ENCODE data around the gene TBRG4.
A peak's percentile ranks its signal among the peaks of the same experiment; 100 is the strongest.

The TBRG4 gene

DNA sequence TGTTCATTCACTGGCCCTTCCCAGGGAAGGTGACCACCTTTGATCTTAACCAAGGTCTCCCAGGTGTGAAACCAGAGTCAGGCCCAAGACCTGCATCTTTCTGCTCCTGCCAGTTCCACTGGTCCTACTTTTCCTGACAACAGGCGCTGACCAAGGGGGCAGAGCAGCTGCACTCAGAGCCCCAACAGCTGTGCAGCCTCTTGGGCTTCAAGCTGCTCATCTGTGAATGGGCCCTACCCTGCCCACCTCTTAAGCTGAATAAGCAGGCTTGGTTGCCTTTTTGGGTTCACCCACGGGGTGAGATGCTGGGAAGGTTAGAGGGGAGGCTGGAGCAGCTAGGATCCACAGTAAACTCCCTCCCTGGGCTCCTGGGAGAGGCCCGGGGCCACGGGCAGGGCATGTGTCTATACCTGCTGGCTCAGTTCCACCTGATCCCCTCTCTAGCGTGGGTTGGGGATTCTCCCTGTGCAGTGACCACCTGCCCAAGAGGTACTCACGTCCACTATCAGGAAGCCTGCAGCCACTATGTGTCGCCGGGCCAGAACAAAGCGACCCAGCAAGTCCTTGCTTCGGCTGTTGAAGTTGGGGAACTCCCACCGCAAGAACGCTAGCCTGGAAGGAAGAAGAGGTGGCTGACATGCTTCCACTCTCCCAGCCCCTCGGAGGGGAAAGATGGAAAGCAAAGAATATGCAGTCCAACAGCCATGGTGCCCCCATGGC, 10.6 kb downstream of the TBRG4 start:
- TF ChIP-seq, protein P1, sequence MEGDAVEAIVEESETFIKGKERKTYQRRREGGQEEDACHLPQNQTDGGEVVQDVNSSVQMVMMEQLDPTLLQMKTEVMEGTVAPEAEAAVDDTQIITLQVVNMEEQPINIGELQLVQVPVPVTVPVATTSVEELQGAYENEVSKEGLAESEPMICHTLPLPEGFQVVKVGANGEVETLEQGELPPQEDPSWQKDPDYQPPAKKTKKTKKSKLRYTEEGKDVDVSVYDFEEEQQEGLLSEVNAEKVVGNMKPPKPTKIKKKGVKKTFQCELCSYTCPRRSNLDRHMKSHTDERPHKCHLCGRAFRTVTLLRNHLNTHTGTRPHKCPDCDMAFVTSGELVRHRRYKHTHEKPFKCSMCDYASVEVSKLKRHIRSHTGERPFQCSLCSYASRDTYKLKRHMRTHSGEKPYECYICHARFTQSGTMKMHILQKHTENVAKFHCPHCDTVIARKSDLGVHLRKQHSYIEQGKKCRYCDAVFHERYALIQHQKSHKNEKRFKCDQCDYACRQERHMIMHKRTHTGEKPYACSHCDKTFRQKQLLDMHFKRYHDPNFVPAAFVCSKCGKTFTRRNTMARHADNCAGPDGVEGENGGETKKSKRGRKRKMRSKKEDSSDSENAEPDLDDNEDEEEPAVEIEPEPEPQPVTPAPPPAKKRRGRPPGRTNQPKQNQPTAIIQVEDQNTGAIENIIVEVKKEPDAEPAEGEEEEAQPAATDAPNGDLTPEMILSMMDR (IDR thresholded peaks at IDR 0.05; ENCODE audit: insufficient read depth, missing control alignments), result no peak
- DNase-seq (ENCODE audit: insufficient read length, low spot score) (no peak), FAIRE-seq (no peak)

DNA sequence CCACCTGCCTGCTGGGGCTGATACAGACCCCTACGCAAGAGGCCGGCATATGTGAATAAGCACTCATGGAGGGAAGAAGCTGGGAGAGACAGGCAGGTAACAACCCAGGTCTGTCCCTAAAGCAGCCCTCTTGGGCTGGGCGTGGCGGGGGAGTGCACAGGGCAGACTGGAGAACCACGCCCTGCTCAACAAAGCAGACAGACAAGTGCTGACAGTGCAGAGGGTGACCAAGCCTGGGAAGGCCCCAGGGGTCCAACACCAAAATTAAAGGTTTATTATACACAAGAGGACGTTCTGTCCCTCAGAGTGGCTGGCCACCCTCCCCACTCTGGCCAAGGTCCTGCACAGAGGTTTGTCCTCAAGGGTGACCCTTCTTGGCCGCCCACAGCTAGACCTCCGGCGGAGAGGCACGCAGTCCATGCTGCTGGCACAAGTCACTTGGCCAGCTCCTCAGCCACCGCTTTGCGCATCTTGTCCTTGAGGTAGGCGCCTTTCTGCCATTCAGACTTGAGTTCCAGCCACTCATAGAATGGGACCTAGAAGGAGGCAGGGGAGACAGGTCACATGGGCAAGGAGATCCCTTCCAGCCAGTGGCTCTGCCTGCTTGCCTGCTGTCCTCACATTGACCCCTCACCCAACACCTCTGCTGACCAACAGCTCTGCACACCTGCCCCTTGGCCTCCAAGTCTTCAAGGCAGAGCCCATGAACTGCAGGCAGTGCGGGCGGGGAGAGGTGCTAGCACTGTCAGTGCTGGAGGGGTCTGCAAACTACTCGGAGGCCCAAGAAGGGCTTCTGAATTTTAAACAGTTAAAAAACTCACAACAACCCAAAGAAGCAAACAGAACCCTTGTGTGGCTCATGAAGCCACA, 11.4 kb downstream of the TBRG4 start:
- TF ChIP-seq, protein P1 (IDR thresholded peaks at IDR 0.05; ENCODE audit: insufficient read depth, missing control alignments), result no peak
- no peak for FAIRE-seq
- DNase-seq (ENCODE audit: insufficient read length, low spot score), result no peak

DNA sequence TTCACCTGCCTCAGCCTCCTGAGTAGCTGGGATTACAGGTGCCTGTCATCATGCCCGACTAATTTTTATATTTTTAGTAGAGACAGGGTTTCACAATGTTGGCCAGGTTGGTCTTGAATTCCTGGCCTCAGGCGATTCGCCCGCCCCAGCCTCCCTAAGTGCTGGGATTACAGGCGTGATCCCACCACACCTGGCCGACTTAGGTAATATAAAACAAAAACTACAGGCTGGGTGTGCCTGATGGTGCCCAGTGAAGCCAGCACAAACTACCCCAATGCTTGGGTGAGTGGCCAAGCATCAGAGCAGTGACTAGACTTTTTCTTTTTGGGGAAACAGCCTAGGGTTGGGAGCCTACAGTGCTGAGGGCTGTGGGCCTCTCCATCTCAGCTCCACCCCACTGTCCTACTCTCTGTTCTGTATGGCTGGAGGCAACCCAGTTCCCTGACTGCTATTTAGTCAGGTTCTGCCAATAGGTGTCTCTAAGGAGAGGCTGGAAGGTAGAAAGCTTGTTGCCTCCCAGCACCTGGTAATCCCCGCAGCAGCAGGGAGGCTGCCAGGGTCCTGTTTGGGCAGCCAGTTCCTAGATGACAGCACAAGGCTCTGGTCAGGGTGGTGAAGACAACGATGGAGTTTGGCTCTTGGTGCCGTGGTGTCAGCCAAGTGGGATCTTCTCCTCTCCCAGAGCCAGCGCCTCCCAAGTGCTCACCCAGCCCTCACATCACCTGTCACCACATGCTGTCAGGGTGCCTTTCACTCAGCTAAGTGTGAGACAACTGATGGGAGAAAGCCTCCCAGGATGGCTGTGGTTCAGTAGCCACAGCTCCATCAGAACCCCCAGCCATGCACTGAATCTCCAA, 12.3 kb downstream of the TBRG4 start:
- FAIRE-seq, result no peak

GRCh38 chr7:45092931-45093235, 18.6 kb downstream of the TBRG4 start:
- no peak for DNase-seq (ENCODE audit: insufficient read length, low spot score)
- no peak for FAIRE-seq
- TF ChIP-seq, protein P1 (IDR thresholded peaks at IDR 0.05; ENCODE audit: insufficient read depth, missing control alignments), result no peak

More for the DNA sequence above, 12.3 kb downstream of the TBRG4 start:
- TF ChIP-seq, protein P1 (IDR thresholded peaks at IDR 0.05; ENCODE audit: insufficient read depth, missing control alignments), result no peak
- no peak for DNase-seq (ENCODE audit: insufficient read length, low spot score)

DNA sequence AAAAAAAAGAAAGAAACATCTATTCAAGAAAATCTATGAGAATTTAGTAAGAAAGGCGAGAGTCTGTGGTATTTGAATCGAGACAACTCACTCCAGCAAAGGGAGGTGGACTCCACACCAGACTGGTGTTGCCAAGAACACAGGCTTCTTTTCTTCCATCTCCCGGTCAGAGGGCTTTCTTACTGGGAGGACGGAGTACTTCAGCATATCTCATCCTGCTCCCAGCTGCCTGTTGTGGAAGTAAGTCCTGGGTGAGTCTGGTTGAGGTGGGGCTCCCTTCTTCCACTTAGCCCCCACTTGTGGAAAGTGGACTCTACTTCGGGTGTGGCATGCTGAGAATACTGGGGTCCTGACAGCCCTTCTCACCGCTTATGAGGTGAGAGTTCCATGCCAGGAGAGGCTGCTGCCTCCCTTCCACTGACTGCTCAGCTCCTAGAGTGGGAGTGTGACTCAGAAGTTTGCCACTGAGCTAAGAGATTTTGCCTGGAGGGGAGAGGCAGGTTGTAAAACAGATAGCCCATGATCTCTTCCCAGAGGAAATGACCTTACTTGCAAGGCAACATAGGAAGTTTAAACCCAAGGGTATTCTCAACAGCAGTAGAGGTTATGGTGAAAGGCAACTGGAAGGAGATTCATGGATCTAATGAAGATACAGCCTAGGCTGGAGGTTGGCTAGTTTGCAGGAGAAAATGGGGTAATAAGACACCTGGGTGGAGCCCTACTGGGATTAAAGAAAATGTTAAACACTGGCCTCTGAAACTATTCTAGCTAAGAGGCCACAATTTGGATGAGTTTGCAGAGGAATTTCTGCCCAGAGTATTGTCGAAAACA, 19.2 kb downstream of the TBRG4 start:
- DNase-seq (ENCODE audit: insufficient read length, low spot score) (no peak), FAIRE-seq (no peak)
- TF ChIP-seq, protein P1 (IDR thresholded peaks at IDR 0.05; ENCODE audit: insufficient read depth, missing control alignments), result no peak

DNA sequence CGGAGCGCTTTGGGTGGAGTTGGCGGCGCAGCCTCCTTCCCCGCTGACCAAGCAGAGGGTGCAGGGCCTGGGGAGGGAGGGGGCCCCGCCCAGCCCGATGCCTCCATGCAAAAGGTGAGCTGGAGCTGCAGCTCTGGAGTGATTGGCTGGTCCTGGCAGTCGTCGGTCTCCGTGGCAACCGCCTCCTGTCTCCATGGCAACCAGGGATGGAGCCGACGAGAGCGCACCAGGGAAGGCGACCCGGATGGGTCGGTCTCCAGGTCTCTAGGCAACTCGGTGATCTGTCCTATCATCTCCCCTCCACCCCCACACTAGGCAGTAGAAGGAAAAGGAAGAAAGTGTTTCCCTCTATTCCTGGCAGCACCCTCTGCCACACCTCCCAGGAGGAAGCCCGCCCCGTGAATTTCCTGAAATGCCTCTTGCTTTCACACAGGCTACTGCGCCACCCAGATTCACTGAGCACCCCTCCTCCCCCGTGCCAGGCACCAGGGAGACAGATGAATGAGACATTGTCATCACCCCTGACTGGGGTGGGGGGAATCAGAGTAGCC, 22.1 kb downstream of the TBRG4 start:
- FAIRE-seq (no peak), DNase-seq (ENCODE audit: insufficient read length, low spot score) (peak; percentile 98)
- TF ChIP-seq, protein P1 (IDR thresholded peaks at IDR 0.05; ENCODE audit: insufficient read depth, missing control alignments), result no peak

Data from D721Med (cell line).